ENCODE results near the gene CACNA1C.

The CACNA1C gene

GRCh38 chr12:2068653-2069052 lies 15.9 kb downstream of the CACNA1C start:
- Histone ChIP-seq H3K9me3 (ENCODE audit: severe bottlenecking) (no peaks in the 10 kb centered on the region), H3K27me3 (ENCODE audit: insufficient read depth, low read depth, severe bottlenecking) (no peaks in the 10 kb centered on the region), H3K27ac (no peak overlapping the region), H3K4me3 (ENCODE audit: low read depth, low read length) (no peak overlapping the region), H3K36me3 (no peaks in the 10 kb centered on the region)
- DNase-seq: no peak
- no peak for TF ChIP-seq CTCF (IDR thresholded peaks at IDR 0.05; ENCODE audit: low read depth, low read length)

DNA sequence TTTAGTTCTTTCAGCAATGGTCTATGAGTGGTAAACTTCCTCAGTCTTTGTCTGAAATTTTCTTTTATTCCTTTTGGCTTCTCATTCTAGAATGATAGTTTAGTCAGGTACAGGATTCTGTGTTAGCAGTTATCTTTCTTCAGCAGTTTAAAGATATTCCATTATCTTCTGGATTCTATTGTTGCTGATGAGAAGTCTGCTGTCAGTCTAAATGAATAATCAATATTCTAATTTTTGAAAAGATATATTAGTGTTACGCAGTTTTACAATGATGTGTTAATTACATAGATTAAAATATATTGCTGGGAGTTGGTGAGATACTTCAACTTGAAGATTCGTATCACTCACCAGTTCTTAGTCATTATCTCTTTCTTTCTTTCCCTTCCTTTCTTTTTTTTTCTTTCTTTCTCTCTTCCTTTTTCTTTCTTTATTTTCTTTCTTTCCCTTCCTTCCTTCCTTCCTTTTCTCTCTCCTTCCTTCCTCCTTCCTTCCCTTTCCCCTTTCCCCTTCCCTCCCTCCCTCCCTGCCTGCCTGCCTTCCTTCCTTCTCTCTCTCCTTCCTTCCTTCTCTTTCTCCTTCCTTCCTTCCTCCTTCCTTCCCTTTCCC lies 17.8 kb downstream of the CACNA1C start:
- Histone ChIP-seq H3K36me3 (no peaks in the 10 kb centered on the region), H3K9me3 (ENCODE audit: severe bottlenecking) (no peaks in the 10 kb centered on the region), H3K4me3 (ENCODE audit: low read depth, low read length) (no peak overlapping the region), H3K27me3 (ENCODE audit: insufficient read depth, low read depth, severe bottlenecking) (no peaks in the 10 kb centered on the region), H3K27ac (no peak overlapping the region)
- no peak for DNase-seq
- no peak for TF ChIP-seq CTCF (IDR thresholded peaks at IDR 0.05; ENCODE audit: low read depth, low read length)

- H3K27me3 ChIP-seq (ENCODE audit: insufficient read depth, low read depth, severe bottlenecking): no peaks in the 10 kb centered on the region
- DNase-seq: no peak
- no peak overlapping the region for H3K27ac ChIP-seq
- H3K4me3 ChIP-seq (ENCODE audit: low read depth, low read length): no peak overlapping the region
- no peak for TF ChIP-seq CTCF (IDR thresholded peaks at IDR 0.05; ENCODE audit: low read depth, low read length)
- H3K36me3 ChIP-seq: no peaks in the 10 kb centered on the region
- H3K9me3 ChIP-seq (ENCODE audit: severe bottlenecking): peaks cover 6% of the 10 kb centered on the region
Observed at GRCh38 chr12:2074792-2075191, 22.0 kb downstream of the CACNA1C start.

- Histone ChIP-seq H3K9me3 (ENCODE audit: severe bottlenecking) (peaks cover 7% of the 10 kb centered on the region), H3K4me3 (ENCODE audit: low read depth, low read length) (no peak overlapping the region), H3K27me3 (ENCODE audit: insufficient read depth, low read depth, severe bottlenecking) (no peaks in the 10 kb centered on the region), H3K36me3 (no peaks in the 10 kb centered on the region), H3K27ac (no peak overlapping the region)
- no peak for TF ChIP-seq CTCF (IDR thresholded peaks at IDR 0.05; ENCODE audit: low read depth, low read length)
- DNase-seq: no peak
Observed at GRCh38 chr12:2075508-2076195, 22.9 kb downstream of the CACNA1C start.

DNA sequence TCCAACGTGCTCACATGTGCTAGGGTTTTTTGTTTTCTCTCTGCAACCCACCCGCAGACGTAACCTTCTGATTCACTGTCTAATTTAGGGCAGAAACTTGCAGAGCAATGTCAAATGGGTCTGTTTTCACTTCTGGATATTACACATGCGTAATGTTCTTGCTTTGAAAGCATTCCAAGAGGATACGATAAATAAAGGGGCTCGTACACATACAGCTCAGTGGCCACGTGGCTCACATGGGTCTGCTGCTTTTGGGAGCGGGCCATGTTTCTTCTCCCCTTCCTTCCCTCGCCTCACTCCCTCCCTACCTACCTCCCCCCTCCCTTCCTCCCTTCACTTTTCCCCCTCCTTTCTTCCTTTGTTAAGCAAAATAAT lies 23.4 kb downstream of the CACNA1C start:
- Histone ChIP-seq H3K27ac (no peak overlapping the region), H3K36me3 (no peaks in the 10 kb centered on the region), H3K4me3 (ENCODE audit: low read depth, low read length) (no peak overlapping the region), H3K9me3 (ENCODE audit: severe bottlenecking) (peaks cover 13% of the 10 kb centered on the region), H3K27me3 (ENCODE audit: insufficient read depth, low read depth, severe bottlenecking) (no peaks in the 10 kb centered on the region)
- no peak for TF ChIP-seq CTCF (IDR thresholded peaks at IDR 0.05; ENCODE audit: low read depth, low read length)
- no peak for DNase-seq

GRCh38 chr12:2076728-2077127 lies 23.9 kb downstream of the CACNA1C start:
- Histone ChIP-seq H3K4me3 (ENCODE audit: low read depth, low read length) (no peak overlapping the region), H3K27ac (no peak overlapping the region), H3K36me3 (no peaks in the 10 kb centered on the region), H3K27me3 (ENCODE audit: insufficient read depth, low read depth, severe bottlenecking) (no peaks in the 10 kb centered on the region), H3K9me3 (ENCODE audit: severe bottlenecking) (peaks cover 13% of the 10 kb centered on the region)
- DNase-seq: no peak
- TF ChIP-seq CTCF (IDR thresholded peaks at IDR 0.05; ENCODE audit: low read depth, low read length): no peak
